GM12878 (cell line): Measurements from ENCODE around the gene KIAA1328.

Experiments used
- DPF2 ChIP-seq: fragments of 450-650 bp; IDR thresholded peaks from 2 replicates; pipeline ENCODE4 v1.6.1; 2017; ENCODE audit warnings: mild to moderate bottlenecking
- FOXM1 ChIP-seq: IDR thresholded peaks from 2 replicates; pipeline ENCODE4 v1.6.1; 2012; ENCODE audit warnings: low read depth, mild to moderate bottlenecking, inconsistent platforms, low read length, moderate library complexity
- JUND ChIP-seq: IDR thresholded peaks from 2 replicates; pipeline ENCODE4 v1.6.1; 2012; ENCODE audit warnings: low read depth, mild to moderate bottlenecking, low read length, improper control_type of control experiment, moderate library complexity
- MEF2B ChIP-seq: fragments of 450-650 bp; IDR thresholded peaks from 2 replicates; pipeline ENCODE4 v1.6.1; 2018; ENCODE audit warnings: mild to moderate bottlenecking, moderate library complexity; ENCODE audit not compliant: partially characterized antibody, poor library complexity, severe bottlenecking
- MTA3 ChIP-seq: IDR thresholded peaks from 2 replicates; pipeline ENCODE4 v1.6.1; 2012; ENCODE audit warnings: low read length, inconsistent platforms, borderline replicate concordance
- SMC3 ChIP-seq: IDR thresholded peaks from 2 replicates; pipeline ENCODE4 v1.6.1; 2011; ENCODE audit warnings: low read length, improper control_type of control experiment, borderline replicate concordance
- TAF1 ChIP-seq: IDR thresholded peaks from 2 replicates; pipeline ENCODE4 v1.6.1; 2011; ENCODE audit warnings: mild to moderate bottlenecking, low read depth, low read length, borderline replicate concordance
- TCF3 ChIP-seq: IDR thresholded peaks from 2 replicates; pipeline ENCODE4 v1.6.1; 2012; ENCODE audit warnings: low read depth, mild to moderate bottlenecking, low read length, borderline replicate concordance; ENCODE audit not compliant: insufficient read depth
- TF ChIP-seq, protein P1 (sequence below), 3 experiments: IDR thresholded peaks in 2 of 3; conservative IDR thresholded peaks in 1 of 3; 2 replicates each; pipeline ENCODE4 v1.5.1; 2011; ENCODE audit warnings: low read depth in 3 of 3, low read length in 3 of 3, mild to moderate bottlenecking in 3 of 3, control low read depth in 2 of 3, moderate library complexity in 2 of 3, inconsistent platforms in 1 of 3, mixed read lengths in 1 of 3; ENCODE audit not compliant: control insufficient read depth in 2 of 3, insufficient read depth in 1 of 3; ENCODE audit errors: extremely low read depth in 1 of 3
- TF ChIP-seq, protein P2 (sequence below): IDR thresholded peaks from 2 replicates; pipeline ENCODE4 v1.6.1; 2012; ENCODE audit warnings: mild to moderate bottlenecking, low read depth, low read length
- TF ChIP-seq, protein P3 (sequence below): fragments of 450-650 bp; IDR thresholded peaks from 2 replicates; pipeline ENCODE4 v1.6.1; 2017; ENCODE audit warnings: mild to moderate bottlenecking
- TF ChIP-seq, protein P4 (sequence below): IDR thresholded peaks from 2 replicates; pipeline ENCODE4 v1.6.1; 2012; ENCODE audit warnings: low read depth, low read length, improper control_type of control experiment

DNA sequence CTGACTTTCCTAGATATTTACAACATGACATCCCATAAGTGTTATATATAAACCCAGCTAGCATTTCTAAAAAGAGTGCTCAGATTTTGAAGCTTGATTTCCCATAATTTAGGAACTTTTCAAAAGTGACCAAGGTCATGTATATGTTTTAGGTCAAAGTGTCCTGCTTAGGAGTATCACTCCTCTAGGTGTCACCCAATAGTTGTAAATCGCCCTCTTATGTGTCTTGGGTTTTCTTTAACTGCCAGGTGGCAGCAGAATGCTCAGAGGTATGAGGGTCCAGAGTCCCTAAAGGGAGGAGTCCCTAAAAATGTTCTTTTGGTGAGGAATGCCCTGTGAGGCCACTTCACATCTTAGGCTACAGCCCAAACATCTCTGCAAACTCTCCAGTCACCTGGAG, 378.4 kb downstream of the KIAA1328 start:
- TF ChIP-seq MTA3 (no peak), JUND (no peak), SMC3 (no peak), MEF2B (no peak), DPF2 (no peak), TAF1 (no peak), TCF3 (no peak), FOXM1 (no peak)
- TF ChIP-seq, protein P1, sequence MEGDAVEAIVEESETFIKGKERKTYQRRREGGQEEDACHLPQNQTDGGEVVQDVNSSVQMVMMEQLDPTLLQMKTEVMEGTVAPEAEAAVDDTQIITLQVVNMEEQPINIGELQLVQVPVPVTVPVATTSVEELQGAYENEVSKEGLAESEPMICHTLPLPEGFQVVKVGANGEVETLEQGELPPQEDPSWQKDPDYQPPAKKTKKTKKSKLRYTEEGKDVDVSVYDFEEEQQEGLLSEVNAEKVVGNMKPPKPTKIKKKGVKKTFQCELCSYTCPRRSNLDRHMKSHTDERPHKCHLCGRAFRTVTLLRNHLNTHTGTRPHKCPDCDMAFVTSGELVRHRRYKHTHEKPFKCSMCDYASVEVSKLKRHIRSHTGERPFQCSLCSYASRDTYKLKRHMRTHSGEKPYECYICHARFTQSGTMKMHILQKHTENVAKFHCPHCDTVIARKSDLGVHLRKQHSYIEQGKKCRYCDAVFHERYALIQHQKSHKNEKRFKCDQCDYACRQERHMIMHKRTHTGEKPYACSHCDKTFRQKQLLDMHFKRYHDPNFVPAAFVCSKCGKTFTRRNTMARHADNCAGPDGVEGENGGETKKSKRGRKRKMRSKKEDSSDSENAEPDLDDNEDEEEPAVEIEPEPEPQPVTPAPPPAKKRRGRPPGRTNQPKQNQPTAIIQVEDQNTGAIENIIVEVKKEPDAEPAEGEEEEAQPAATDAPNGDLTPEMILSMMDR (IDR thresholded peaks at IDR 0.05 in 2 of 3, conservative IDR thresholded peaks at IDR 0.05 in 1 of 3; ENCODE audit: control insufficient read depth in 2 of 3, extremely low read depth in 1 of 3, insufficient read depth in 1 of 3, low read depth in 3 of 3, low read length in 3 of 3) = no peak
- TF ChIP-seq, protein P2, sequence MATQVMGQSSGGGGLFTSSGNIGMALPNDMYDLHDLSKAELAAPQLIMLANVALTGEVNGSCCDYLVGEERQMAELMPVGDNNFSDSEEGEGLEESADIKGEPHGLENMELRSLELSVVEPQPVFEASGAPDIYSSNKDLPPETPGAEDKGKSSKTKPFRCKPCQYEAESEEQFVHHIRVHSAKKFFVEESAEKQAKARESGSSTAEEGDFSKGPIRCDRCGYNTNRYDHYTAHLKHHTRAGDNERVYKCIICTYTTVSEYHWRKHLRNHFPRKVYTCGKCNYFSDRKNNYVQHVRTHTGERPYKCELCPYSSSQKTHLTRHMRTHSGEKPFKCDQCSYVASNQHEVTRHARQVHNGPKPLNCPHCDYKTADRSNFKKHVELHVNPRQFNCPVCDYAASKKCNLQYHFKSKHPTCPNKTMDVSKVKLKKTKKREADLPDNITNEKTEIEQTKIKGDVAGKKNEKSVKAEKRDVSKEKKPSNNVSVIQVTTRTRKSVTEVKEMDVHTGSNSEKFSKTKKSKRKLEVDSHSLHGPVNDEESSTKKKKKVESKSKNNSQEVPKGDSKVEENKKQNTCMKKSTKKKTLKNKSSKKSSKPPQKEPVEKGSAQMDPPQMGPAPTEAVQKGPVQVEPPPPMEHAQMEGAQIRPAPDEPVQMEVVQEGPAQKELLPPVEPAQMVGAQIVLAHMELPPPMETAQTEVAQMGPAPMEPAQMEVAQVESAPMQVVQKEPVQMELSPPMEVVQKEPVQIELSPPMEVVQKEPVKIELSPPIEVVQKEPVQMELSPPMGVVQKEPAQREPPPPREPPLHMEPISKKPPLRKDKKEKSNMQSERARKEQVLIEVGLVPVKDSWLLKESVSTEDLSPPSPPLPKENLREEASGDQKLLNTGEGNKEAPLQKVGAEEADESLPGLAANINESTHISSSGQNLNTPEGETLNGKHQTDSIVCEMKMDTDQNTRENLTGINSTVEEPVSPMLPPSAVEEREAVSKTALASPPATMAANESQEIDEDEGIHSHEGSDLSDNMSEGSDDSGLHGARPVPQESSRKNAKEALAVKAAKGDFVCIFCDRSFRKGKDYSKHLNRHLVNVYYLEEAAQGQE = no peak
- TF ChIP-seq, protein P3, sequence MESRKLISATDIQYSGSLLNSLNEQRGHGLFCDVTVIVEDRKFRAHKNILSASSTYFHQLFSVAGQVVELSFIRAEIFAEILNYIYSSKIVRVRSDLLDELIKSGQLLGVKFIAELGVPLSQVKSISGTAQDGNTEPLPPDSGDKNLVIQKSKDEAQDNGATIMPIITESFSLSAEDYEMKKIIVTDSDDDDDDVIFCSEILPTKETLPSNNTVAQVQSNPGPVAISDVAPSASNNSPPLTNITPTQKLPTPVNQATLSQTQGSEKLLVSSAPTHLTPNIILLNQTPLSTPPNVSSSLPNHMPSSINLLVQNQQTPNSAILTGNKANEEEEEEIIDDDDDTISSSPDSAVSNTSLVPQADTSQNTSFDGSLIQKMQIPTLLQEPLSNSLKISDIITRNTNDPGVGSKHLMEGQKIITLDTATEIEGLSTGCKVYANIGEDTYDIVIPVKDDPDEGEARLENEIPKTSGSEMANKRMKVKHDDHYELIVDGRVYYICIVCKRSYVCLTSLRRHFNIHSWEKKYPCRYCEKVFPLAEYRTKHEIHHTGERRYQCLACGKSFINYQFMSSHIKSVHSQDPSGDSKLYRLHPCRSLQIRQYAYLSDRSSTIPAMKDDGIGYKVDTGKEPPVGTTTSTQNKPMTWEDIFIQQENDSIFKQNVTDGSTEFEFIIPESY = no peak
- TF ChIP-seq, protein P4, sequence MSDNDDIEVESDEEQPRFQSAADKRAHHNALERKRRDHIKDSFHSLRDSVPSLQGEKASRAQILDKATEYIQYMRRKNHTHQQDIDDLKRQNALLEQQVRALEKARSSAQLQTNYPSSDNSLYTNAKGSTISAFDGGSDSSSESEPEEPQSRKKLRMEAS = no peak
